PC-9 (cell line): Measurements from ENCODE around the gene SPAST. TPM values are rescaled to one million over a fixed set of nuclear protein-coding genes. Genes with fewer than 3 reads are reported as not detected.
"Not testable (repeated sequence)": the region's sequence is repeated elsewhere in the genome, so short reads cannot be mapped to it uniquely, and the experiment has no call there.

Experiments
- BruUV-seq: library from RNA; stranded (reverse); fragments of 400-500 nt; replicated peaks from 2 replicates; lab custom pipeline; 2021; lab: Mats Ljungman, UMichigan
- CTCF ChIA-PET: fragments of 300-600 bp; sonication (Branson Sonifier 250); formaldehyde crosslinking; loops from one replicate; lab custom pipeline; 2022; ENCODE audit warnings: antibody characterized with exemption; lab: Charles Lee
- POLR2A ChIA-PET: fragments of 300-600 bp; sonication (Branson Sonifier 250); formaldehyde crosslinking; loops from one replicate; lab custom pipeline; 2022; ENCODE audit warnings: antibody characterized with exemption; ENCODE audit not compliant: unreplicated experiment; lab: Charles Lee
- DNase-seq, 2 experiments: peaks; one replicate each; pipeline versions ENCODE4 v3.0.0 to v3.0.0-alpha.2; 2015 to 2022; ENCODE audit warnings: mixed read lengths in 1 of 2
- H2AFZ ChIP-seq: fragments of 200-600 bp; sonication (generic); 2 replicates; pipeline ENCODE4 v1.8.1; 2017; ENCODE audit warnings: antibody characterized with exemption
- H3F3A ChIP-seq: fragments of 200-600 bp; sonication (generic); 2 replicates; pipeline ENCODE4 v1.8.1; 2017; ENCODE audit warnings: antibody characterized with exemption, mild to moderate bottlenecking, low read depth; ENCODE audit not compliant: insufficient read depth
- H3K27ac ChIP-seq: fragments of 200-600 bp; sonication (generic); 2 replicates; pipeline ENCODE4 v1.6.1; 2016; ENCODE audit warnings: mixed run types
- H3K27me3 ChIP-seq: fragments of 200-600 bp; sonication (generic); 2 replicates; pipeline ENCODE4 v1.6.1; 2016; ENCODE audit warnings: low read depth, mixed run types; ENCODE audit not compliant: insufficient read depth
- H3K36me3 ChIP-seq: fragments of 200-600 bp; sonication (generic); 2 replicates; pipeline ENCODE4 v1.6.1; 2016; ENCODE audit warnings: low read depth, mixed run types
- H3K4me1 ChIP-seq: fragments of 200-600 bp; sonication (generic); replicated peaks from 2 replicates; pipeline ENCODE4 v1.6.1; 2016; ENCODE audit warnings: mixed run types; ENCODE audit not compliant: insufficient read depth
- H3K4me2 ChIP-seq: fragments of 200-600 bp; sonication (generic); 2 replicates; pipeline ENCODE4 v1.6.1; 2017; ENCODE audit warnings: mixed run types
- H3K4me3 ChIP-seq: fragments of 200-600 bp; sonication (generic); 2 replicates; pipeline ENCODE4 v1.6.1; 2016; ENCODE audit warnings: mixed run types
- H3K79me2 ChIP-seq: fragments of 200-600 bp; sonication (generic); 2 replicates; pipeline ENCODE4 v1.6.1; 2017; ENCODE audit warnings: low read depth, mixed run types
- H3K9me2 ChIP-seq: fragments of 200-600 bp; sonication (generic); 2 replicates; pipeline ENCODE4 v1.8.1; 2017; ENCODE audit warnings: mild to moderate bottlenecking; ENCODE audit not compliant: insufficient read depth
- H3K9me3 ChIP-seq: fragments of 200-600 bp; sonication (generic); 2 replicates; pipeline ENCODE4 v1.8.1; 2016; ENCODE audit warnings: low read depth; ENCODE audit not compliant: insufficient read depth
- H4K20me1 ChIP-seq: fragments of 200-600 bp; sonication (generic); 2 replicates; pipeline ENCODE4 v1.8.1; 2017; ENCODE audit not compliant: insufficient read depth
- EZH2 ChIP-seq: fragments of 200-600 bp; sonication (generic); IDR thresholded peaks from 2 replicates; pipeline ENCODE4 v1.8.0; 2017; ENCODE audit warnings: antibody characterized with exemption, low read depth
- intact Hi-C: fragments of 100-400 bp; cut with micrococcal nuclease; formaldehyde crosslinking; loops from one replicate; pipeline ENCODE4 v1.10.0; 2022; ENCODE audit not compliant: unreplicated experiment
- total RNA-seq: library from RNA; stranded (reverse); gene quantifications from 2 replicates; pipeline ENCODE4 v1.2.3, GENCODE V29; 2021
- TF ChIP-seq, protein P1 (sequence below): fragments of 200-600 bp; sonication (generic); conservative IDR thresholded peaks from 2 replicates; pipeline ENCODE4 v1.6.1; 2017; ENCODE audit warnings: mixed run types, antibody characterized with exemption, mild to moderate bottlenecking, moderate library complexity

SPAST gene
- total RNA-seq, 1 experiment from 2014 or later = 19.2 TPM

DNA sequence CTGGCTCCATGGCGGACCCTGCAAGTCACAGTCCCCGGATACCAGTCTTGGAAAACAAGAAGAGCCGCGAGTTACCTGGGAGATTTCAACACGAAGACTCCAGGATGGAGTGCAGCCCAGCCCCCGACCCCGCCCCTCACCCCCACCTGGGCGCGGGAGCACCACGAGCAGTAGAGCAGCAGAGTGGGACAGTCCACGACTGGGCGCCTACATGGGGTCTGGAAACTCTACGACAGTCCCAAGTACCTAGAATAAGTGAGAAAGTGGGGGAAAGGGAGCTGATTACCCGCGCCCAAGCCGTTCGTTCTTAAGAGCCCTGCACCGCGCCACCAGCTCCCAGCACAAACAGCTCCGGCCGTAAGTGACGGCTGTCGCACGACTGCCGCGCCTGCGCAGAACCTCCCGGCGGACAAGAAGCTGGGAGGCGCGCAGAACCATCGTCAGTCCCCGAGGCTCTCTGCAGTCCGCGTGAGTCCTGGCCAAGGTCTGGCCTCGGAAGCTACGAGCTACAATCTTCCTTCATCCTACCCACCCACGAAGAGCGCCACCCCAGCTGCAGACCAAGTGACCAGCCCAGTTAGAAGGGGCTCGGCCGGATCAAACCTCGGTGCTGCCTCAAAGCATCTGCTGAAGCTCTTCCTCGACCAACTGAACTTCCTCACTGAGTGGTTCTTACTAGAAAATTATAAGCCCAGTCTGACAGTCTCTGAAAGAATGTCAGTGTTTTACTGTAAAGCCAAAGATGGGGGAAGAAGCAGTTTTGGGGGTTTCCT is 23.7 kb upstream of the SPAST start, which contains the start of gene DPY30:
Gene DPY30 (minus strand): TSS at position 359 of the 773 bp plus-strand sequence. CDS start 349 bp downstream, at position 10.
- DNase-seq = peak; percentile 88 to 90
- intact Hi-C loops = loop anchor here (1.0 to 10.0 kb wide), 4 partner anchors 24 to 125 kb away; partner anchors contain the start of genes MEMO1, SLC30A6 and SPAST
- no peaks in the 10 kb centered on the region for H3K9me2 ChIP-seq
- H4K20me1 ChIP-seq = no peaks in the 10 kb centered on the region
- ChIA-PET POLR2A (interaction anchor here (0.5 to 1.2 kb wide), 14 partner anchors 10 to 1205 kb away, joined by 3 to 11 read pairs (median 3); partner anchors contain the start of genes SLC30A6 and XDH), CTCF (interaction anchor here (0.5 to 1.0 kb wide), 4 partner anchors 42 to 1874 kb away, joined by 3 to 8 read pairs (median 4); no protein-coding TSS in a partner anchor)
- peak within 1 kb of the TSS; percentile 86 for H3K4me2 ChIP-seq
- peak within 1 kb of the TSS; percentile 70 for H3K27ac ChIP-seq
- H3F3A ChIP-seq = peaks cover 42% of the 10 kb centered on the region
- H3K36me3 ChIP-seq = 0 out of 2 replicates have a peak, but pooled peaks cover 1% of the 10 kb centered on the region
- TF ChIP-seq EZH2 = no peak
- TF ChIP-seq, protein P1, sequence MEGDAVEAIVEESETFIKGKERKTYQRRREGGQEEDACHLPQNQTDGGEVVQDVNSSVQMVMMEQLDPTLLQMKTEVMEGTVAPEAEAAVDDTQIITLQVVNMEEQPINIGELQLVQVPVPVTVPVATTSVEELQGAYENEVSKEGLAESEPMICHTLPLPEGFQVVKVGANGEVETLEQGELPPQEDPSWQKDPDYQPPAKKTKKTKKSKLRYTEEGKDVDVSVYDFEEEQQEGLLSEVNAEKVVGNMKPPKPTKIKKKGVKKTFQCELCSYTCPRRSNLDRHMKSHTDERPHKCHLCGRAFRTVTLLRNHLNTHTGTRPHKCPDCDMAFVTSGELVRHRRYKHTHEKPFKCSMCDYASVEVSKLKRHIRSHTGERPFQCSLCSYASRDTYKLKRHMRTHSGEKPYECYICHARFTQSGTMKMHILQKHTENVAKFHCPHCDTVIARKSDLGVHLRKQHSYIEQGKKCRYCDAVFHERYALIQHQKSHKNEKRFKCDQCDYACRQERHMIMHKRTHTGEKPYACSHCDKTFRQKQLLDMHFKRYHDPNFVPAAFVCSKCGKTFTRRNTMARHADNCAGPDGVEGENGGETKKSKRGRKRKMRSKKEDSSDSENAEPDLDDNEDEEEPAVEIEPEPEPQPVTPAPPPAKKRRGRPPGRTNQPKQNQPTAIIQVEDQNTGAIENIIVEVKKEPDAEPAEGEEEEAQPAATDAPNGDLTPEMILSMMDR = no peak
- peak within 1 kb of the TSS; percentile 70 for H3K4me3 ChIP-seq
- H3K4me1 ChIP-seq = no peaks in the 10 kb centered on the region; the same call in none of the 2 replicates
- H3K27me3 ChIP-seq = no peaks in the 10 kb centered on the region
- H2AFZ ChIP-seq = peak within 1 kb of the TSS; percentile 83
- TSS peak; percentile 99 for BruUV-seq
- H3K9me3 ChIP-seq = no peaks in the 10 kb centered on the region
- peaks cover 33% of the 10 kb centered on the region for H3K79me2 ChIP-seq

DNA sequence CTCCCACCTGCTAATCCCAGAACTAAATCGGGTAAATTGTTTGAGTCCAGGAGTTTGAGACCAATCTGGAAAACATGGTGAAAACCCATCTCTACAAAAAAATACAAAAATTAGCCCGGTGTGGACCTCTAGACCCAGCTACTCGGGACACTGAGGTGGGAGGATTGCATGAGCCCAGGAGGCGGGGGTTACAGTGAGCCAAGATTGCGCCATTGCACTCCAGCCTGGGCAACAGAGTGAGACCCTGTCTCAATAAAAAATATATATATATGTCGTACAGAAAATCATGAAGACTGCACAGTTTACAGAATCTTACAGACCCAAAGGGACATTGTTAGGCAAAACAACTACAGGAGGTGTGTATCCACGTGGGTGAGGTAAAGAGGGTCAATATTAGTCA is 19.8 kb upstream of the SPAST start:
- intact Hi-C loops = no loop called here
- Histone ChIP-seq H3K9me3 (no peaks in the 10 kb centered on the region), H3F3A (peaks cover 27% of the 10 kb centered on the region), H3K27me3 (no peaks in the 10 kb centered on the region), H3K4me2 (no peak overlapping the region), H3K9me2 (no peaks in the 10 kb centered on the region), H3K4me3 (no peak overlapping the region), H3K4me1 (no peaks in the 10 kb centered on the region; the same call in 1 of the 2 replicates), H2AFZ (no peak overlapping the region), H3K36me3 (no peaks in the 10 kb centered on the region), H3K27ac (no peak overlapping the region), H3K79me2 (peaks cover 8% of the 10 kb centered on the region), H4K20me1 (no peaks in the 10 kb centered on the region)
- CTCF ChIA-PET = no interaction called here
- no peak for DNase-seq
- TF ChIP-seq, protein P1 = no peak
- no peak for TF ChIP-seq EZH2
- POLR2A ChIA-PET = no interaction called here
- BruUV-seq = no TSS peak

DNA sequence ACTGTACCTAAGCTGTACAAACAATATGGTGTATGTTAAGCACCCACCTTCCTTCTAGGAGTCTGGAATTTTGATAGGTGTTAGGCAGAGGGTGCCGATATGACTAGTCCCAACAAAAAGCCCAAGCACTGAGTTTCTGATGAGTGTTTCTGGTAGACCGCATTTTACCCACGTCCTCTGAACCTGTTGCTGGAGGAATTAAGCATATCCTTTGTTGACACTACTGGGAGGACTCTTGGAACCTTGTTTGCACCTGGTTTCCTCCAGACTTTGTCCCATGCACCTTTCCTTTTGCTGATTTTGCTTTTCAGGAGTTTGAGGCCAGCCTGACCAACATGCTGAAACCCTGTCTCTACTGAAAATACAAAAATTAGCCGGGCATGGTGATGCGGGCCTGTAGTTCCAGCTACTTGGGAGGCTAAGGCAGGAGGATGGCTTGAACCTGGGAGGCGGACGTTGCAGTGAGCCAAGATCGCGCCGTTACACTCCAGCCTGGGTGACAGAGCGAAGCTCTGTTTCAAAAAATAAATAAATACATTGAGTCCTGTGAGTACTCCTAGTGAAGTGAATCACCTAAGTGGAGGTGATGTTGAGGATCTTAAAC is 11.4 kb upstream of the SPAST start:
- no peak for DNase-seq
- CTCF ChIA-PET = interaction anchor here (0.6 kb wide), 1 partner anchor 47 kb away, joined by 7 read pairs; no protein-coding TSS in a partner anchor
- Histone ChIP-seq H2AFZ (no peak overlapping the region), H3K9me2 (0 out of 2 replicates have a peak, but pooled peaks cover under 1% of the 10 kb centered on the region), H3K36me3 (no peaks in the 10 kb centered on the region), H3K4me2 (no peak overlapping the region), H4K20me1 (no peaks in the 10 kb centered on the region), H3K27ac (no peak overlapping the region), H3F3A (no peaks in the 10 kb centered on the region), H3K4me3 (no peak overlapping the region), H3K4me1 (no peaks in the 10 kb centered on the region), H3K9me3 (no peaks in the 10 kb centered on the region), H3K79me2 (no peaks in the 10 kb centered on the region), H3K27me3 (no peaks in the 10 kb centered on the region)
- TF ChIP-seq, protein P1 = no peak
- no peak for TF ChIP-seq EZH2
- POLR2A ChIA-PET = interaction anchor here (0.5 kb wide), 1 partner anchor 13 kb away, joined by 3 read pairs; no protein-coding TSS in a partner anchor
- no TSS peak for BruUV-seq
- intact Hi-C loops = no loop called here

DNA sequence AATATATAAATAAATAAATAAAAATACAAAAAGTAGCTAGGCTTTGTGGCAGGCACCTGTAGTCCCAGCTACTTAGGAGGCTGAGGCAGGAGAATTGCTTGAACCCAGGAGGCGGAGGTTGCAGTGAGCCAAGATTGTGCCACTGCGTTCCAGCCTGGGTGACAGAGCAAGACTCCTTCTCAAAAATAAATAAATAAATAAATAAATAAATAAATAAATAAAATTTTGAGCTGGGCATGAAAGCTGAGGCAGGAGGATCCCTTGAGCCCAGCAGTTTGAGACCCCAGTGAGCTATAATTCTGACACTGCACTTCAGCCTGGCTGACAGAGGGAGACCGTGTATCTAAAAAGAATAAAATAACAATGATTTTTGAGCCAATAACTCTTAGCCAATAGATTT is 8.8 kb upstream of the SPAST start:
- POLR2A ChIA-PET = not testable (repeated sequence)

More for the DNA sequence above, 8.8 kb upstream of the SPAST start:
- H3K27me3 ChIP-seq, H4K20me1 ChIP-seq, H3F3A ChIP-seq, CTCF ChIA-PET, H3K27ac ChIP-seq, H3K4me2 ChIP-seq, BruUV-seq, H3K9me2 ChIP-seq, H3K79me2 ChIP-seq, H3K9me3 ChIP-seq, H3K4me3 ChIP-seq, DNase-seq, H3K4me1 ChIP-seq, H3K36me3 ChIP-seq, H2AFZ ChIP-seq, intact Hi-C loops: not testable (repeated sequence)
